ENCODE data around the gene CAPZA1.

DNA sequence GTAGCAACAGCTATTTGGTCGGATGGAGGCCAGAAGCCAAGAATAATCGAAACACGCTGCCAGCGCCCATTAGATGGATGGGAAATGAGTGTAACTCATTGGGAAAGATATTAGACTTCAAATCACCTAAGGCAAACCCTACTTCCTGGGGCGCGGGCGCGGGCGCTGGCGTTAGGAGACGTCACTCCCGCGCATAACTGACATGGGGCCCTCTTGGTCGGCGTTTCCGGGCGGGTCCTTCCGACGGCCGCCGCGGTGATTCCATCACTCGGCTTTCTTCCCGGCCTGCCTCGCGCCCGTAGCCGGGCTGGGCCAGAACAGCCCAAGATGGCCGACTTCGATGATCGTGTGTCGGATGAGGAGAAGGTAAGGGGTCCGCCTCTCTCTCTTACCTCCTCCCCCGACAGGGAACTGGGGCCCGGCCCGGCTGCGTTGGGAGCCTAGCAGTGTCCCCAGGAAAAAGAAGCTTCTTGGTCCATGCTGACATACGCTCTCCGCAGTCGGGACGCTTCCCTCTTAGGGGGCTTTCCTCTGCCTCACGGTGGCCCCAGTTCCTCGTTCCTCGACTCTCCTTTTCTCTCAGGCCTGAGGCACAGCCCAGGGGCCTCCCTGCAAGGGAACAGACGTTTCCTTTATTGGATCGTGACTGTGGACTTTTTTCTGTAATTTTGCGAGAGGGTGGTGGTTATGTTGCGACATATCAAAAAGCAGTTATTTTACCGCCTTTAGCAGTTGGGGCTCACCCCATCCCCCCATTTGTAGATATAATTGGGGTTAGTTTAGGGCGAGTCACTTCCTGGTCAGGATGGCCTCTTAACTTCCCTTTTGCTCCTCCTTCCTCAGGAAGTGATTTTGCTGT lies at the start of gene CAPZA1:
- peak; percentile 98 for TF ChIP-seq TAF1 (IDR thresholded peaks at IDR 0.05; ENCODE audit: borderline replicate concordance, low read depth, low read length)
- peak; percentile 94 for TF ChIP-seq POLR2AphosphoS5 (IDR thresholded peaks at IDR 0.05; ENCODE audit: low read depth, low read length)
- TF ChIP-seq, protein P1, sequence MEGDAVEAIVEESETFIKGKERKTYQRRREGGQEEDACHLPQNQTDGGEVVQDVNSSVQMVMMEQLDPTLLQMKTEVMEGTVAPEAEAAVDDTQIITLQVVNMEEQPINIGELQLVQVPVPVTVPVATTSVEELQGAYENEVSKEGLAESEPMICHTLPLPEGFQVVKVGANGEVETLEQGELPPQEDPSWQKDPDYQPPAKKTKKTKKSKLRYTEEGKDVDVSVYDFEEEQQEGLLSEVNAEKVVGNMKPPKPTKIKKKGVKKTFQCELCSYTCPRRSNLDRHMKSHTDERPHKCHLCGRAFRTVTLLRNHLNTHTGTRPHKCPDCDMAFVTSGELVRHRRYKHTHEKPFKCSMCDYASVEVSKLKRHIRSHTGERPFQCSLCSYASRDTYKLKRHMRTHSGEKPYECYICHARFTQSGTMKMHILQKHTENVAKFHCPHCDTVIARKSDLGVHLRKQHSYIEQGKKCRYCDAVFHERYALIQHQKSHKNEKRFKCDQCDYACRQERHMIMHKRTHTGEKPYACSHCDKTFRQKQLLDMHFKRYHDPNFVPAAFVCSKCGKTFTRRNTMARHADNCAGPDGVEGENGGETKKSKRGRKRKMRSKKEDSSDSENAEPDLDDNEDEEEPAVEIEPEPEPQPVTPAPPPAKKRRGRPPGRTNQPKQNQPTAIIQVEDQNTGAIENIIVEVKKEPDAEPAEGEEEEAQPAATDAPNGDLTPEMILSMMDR (IDR thresholded peaks at IDR 0.05): no peak
- no peak for TF ChIP-seq TCF12 (IDR thresholded peaks at IDR 0.05)
- TF ChIP-seq FOXM1 (IDR thresholded peaks at IDR 0.05; ENCODE audit: low read depth): no peak
- no peak for TF ChIP-seq RFX5 (IDR thresholded peaks at IDR 0.05; ENCODE audit: low read length)
- peak; percentile 67; the same call in 1 of the 2 replicates for TF ChIP-seq SIN3A (IDR thresholded peaks at IDR 0.05; ENCODE audit: borderline replicate concordance, low read depth, low read length)
- TF ChIP-seq, protein P2, sequence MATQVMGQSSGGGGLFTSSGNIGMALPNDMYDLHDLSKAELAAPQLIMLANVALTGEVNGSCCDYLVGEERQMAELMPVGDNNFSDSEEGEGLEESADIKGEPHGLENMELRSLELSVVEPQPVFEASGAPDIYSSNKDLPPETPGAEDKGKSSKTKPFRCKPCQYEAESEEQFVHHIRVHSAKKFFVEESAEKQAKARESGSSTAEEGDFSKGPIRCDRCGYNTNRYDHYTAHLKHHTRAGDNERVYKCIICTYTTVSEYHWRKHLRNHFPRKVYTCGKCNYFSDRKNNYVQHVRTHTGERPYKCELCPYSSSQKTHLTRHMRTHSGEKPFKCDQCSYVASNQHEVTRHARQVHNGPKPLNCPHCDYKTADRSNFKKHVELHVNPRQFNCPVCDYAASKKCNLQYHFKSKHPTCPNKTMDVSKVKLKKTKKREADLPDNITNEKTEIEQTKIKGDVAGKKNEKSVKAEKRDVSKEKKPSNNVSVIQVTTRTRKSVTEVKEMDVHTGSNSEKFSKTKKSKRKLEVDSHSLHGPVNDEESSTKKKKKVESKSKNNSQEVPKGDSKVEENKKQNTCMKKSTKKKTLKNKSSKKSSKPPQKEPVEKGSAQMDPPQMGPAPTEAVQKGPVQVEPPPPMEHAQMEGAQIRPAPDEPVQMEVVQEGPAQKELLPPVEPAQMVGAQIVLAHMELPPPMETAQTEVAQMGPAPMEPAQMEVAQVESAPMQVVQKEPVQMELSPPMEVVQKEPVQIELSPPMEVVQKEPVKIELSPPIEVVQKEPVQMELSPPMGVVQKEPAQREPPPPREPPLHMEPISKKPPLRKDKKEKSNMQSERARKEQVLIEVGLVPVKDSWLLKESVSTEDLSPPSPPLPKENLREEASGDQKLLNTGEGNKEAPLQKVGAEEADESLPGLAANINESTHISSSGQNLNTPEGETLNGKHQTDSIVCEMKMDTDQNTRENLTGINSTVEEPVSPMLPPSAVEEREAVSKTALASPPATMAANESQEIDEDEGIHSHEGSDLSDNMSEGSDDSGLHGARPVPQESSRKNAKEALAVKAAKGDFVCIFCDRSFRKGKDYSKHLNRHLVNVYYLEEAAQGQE (IDR thresholded peaks at IDR 0.05; ENCODE audit: low read depth, low read length): peak; percentile 30
- TF ChIP-seq, protein P3, sequence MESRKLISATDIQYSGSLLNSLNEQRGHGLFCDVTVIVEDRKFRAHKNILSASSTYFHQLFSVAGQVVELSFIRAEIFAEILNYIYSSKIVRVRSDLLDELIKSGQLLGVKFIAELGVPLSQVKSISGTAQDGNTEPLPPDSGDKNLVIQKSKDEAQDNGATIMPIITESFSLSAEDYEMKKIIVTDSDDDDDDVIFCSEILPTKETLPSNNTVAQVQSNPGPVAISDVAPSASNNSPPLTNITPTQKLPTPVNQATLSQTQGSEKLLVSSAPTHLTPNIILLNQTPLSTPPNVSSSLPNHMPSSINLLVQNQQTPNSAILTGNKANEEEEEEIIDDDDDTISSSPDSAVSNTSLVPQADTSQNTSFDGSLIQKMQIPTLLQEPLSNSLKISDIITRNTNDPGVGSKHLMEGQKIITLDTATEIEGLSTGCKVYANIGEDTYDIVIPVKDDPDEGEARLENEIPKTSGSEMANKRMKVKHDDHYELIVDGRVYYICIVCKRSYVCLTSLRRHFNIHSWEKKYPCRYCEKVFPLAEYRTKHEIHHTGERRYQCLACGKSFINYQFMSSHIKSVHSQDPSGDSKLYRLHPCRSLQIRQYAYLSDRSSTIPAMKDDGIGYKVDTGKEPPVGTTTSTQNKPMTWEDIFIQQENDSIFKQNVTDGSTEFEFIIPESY (IDR thresholded peaks at IDR 0.05; ENCODE audit: borderline replicate concordance, low read depth): 0 out of 2 replicates have a peak, but pooled peaks have one; percentile 27
- no peak for TF ChIP-seq RAD21 (IDR thresholded peaks at IDR 0.05; ENCODE audit: low read length)
- TF ChIP-seq SMC3 (IDR thresholded peaks at IDR 0.05; ENCODE audit: low read depth, low read length): no peak
- TF ChIP-seq, protein P4, sequence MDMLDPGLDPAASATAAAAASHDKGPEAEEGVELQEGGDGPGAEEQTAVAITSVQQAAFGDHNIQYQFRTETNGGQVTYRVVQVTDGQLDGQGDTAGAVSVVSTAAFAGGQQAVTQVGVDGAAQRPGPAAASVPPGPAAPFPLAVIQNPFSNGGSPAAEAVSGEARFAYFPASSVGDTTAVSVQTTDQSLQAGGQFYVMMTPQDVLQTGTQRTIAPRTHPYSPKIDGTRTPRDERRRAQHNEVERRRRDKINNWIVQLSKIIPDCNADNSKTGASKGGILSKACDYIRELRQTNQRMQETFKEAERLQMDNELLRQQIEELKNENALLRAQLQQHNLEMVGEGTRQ (IDR thresholded peaks at IDR 0.05; ENCODE audit: borderline replicate concordance, low read depth, low read length): no peak
- TF ChIP-seq TEAD4 (IDR thresholded peaks at IDR 0.05; ENCODE audit: borderline replicate concordance, insufficient read depth): no peak

Measured in SK-N-SH (cell line).